DOHH2 (cell line): ENCODE results near the gene CPSF4L.

Source experiments
- H3F3A ChIP-seq: fragments of 200-600 bp; sonication (generic), shearing (Covaris generic); 2 replicates; pipeline ENCODE4 v1.6.0; 2016; ENCODE audit warnings: antibody characterized with exemption, mild to moderate bottlenecking; ENCODE audit not compliant: control insufficient read depth, insufficient read depth
- H3K27ac ChIP-seq: fragments of 200-600 bp; sonication (generic); 2 replicates; pipeline ENCODE4 v1.5.1; 2014; ENCODE audit warnings: low read depth, mild to moderate bottlenecking, low read length, moderate library complexity
- H3K27me3 ChIP-seq: fragments of 200-600 bp; sonication (generic); 2 replicates; pipeline ENCODE4 v1.6.1; 2014; ENCODE audit warnings: mild to moderate bottlenecking, low read length, mixed read lengths; ENCODE audit not compliant: control insufficient read depth
- H3K36me3 ChIP-seq: fragments of 200-600 bp; sonication (generic); 2 replicates; pipeline ENCODE4 v1.6.1; 2014; ENCODE audit warnings: mild to moderate bottlenecking, low read length, moderate library complexity, mixed read lengths; ENCODE audit not compliant: control insufficient read depth
- H3K4me1 ChIP-seq: fragments of 200-600 bp; sonication (generic); 2 replicates; pipeline ENCODE4 v1.6.1; 2014; ENCODE audit warnings: mild to moderate bottlenecking, low read length, mixed read lengths; ENCODE audit not compliant: control insufficient read depth
- H3K4me2 ChIP-seq: fragments of 200-600 bp; sonication (generic); 2 replicates; pipeline ENCODE4 v1.6.0; 2014; ENCODE audit warnings: mild to moderate bottlenecking, low read length, moderate library complexity
- H3K4me3 ChIP-seq: fragments of 200-600 bp; sonication (generic); 2 replicates; pipeline ENCODE4 v1.5.1; 2014; ENCODE audit warnings: mild to moderate bottlenecking, low read length, mixed read lengths
- H3K79me2 ChIP-seq: fragments of 200-600 bp; sonication (generic); 2 replicates; pipeline ENCODE4 v1.6.1; 2014; ENCODE audit warnings: mild to moderate bottlenecking, low read length, mixed read lengths; ENCODE audit not compliant: control insufficient read depth
- H3K9me2 ChIP-seq: fragments of 200-600 bp; sonication (generic); replicated peaks from 2 replicates; pipeline ENCODE4 v1.6.1; 2014; ENCODE audit warnings: mild to moderate bottlenecking, low read length, mixed read lengths; ENCODE audit not compliant: control insufficient read depth
- H3K9me3 ChIP-seq: fragments of 200-600 bp; sonication (generic); 2 replicates; pipeline ENCODE4 v1.6.1; 2014; ENCODE audit warnings: antibody characterized with exemption, low read length, mixed read lengths; ENCODE audit not compliant: control insufficient read depth, insufficient read depth
- H4K20me1 ChIP-seq: fragments of 200-600 bp; sonication (generic); 2 replicates; pipeline ENCODE4 v1.6.0; 2014; ENCODE audit warnings: low read depth, mild to moderate bottlenecking, antibody characterized with exemption, low read length, moderate library complexity; ENCODE audit not compliant: control insufficient read depth, insufficient read depth
- CTCF ChIP-seq: fragments of 200-600 bp; sonication (generic); IDR thresholded peaks from one replicate; pipeline ENCODE4 v1.5.1; 2014; ENCODE audit warnings: antibody characterized with exemption, mild to moderate bottlenecking, low read depth, low read length; ENCODE audit not compliant: poor library complexity, severe bottlenecking
- EZH2phosphoT487 ChIP-seq: fragments of 200-600 bp; sonication (generic); IDR thresholded peaks from 2 replicates; pipeline ENCODE4 v1.6.1; 2017; ENCODE audit warnings: borderline replicate concordance, mild to moderate bottlenecking, antibody characterized with exemption, low read length, moderate library complexity, mixed read lengths

Gene CPSF4L

GRCh38 chr17:73308017-73308823 is 46.5 kb upstream of the CPSF4L start:
- no peaks in the 10 kb centered on the region for H3F3A ChIP-seq
- H3K9me2 ChIP-seq, result no peaks in the 10 kb centered on the region
- H3K36me3 ChIP-seq, result no peaks in the 10 kb centered on the region
- no peaks in the 10 kb centered on the region for H3K9me3 ChIP-seq
- peaks cover 19% of the 10 kb centered on the region for H3K4me1 ChIP-seq
- H3K27me3 ChIP-seq, result peaks cover 36% of the 10 kb centered on the region
- no peak overlapping the region for H3K4me2 ChIP-seq
- no peaks in the 10 kb centered on the region for H4K20me1 ChIP-seq
- H3K27ac ChIP-seq, result no peak overlapping the region
- no peaks in the 10 kb centered on the region for H3K79me2 ChIP-seq
- no peak for TF ChIP-seq CTCF
- TF ChIP-seq EZH2phosphoT487, result no peak
- H3K4me3 ChIP-seq, result no peak overlapping the region

- no peak overlapping the region for H3K4me3 ChIP-seq
- no peaks in the 10 kb centered on the region for H3K9me2 ChIP-seq
- H3K4me1 ChIP-seq, result peaks cover 19% of the 10 kb centered on the region
- H3K79me2 ChIP-seq, result no peaks in the 10 kb centered on the region
- H3K27ac ChIP-seq, result no peak overlapping the region
- H4K20me1 ChIP-seq, result no peaks in the 10 kb centered on the region
- no peaks in the 10 kb centered on the region for H3K36me3 ChIP-seq
- no peak overlapping the region for H3K4me2 ChIP-seq
- no peaks in the 10 kb centered on the region for H3K9me3 ChIP-seq
- no peaks in the 10 kb centered on the region for H3F3A ChIP-seq
- peaks cover 29% of the 10 kb centered on the region for H3K27me3 ChIP-seq
- TF ChIP-seq CTCF (no peak), EZH2phosphoT487 (no peak)
These were observed 45.5 kb upstream of the CPSF4L start for GRCh38 chr17:73307130-73307529.

GRCh38 chr17:73305845-73306836 is 44.5 kb upstream of the CPSF4L start:
- no peaks in the 10 kb centered on the region for H4K20me1 ChIP-seq
- no peaks in the 10 kb centered on the region for H3K9me3 ChIP-seq
- H3K4me2 ChIP-seq, result no peak overlapping the region
- H3K4me3 ChIP-seq, result no peak overlapping the region
- H3K79me2 ChIP-seq, result no peaks in the 10 kb centered on the region
- no peaks in the 10 kb centered on the region for H3F3A ChIP-seq
- H3K9me2 ChIP-seq, result no peaks in the 10 kb centered on the region
- peaks cover 10% of the 10 kb centered on the region for H3K4me1 ChIP-seq
- TF ChIP-seq CTCF (no peak), EZH2phosphoT487 (no peak)
- no peak overlapping the region for H3K27ac ChIP-seq
- no peaks in the 10 kb centered on the region for H3K36me3 ChIP-seq
- peaks cover 19% of the 10 kb centered on the region for H3K27me3 ChIP-seq
